GM23338 (cell line): ENCODE measurements around the gene LYRM2. TPM values are rescaled to one million over a fixed set of nuclear protein-coding genes. Genes with fewer than 3 reads are reported as not detected.
A peak's percentile ranks its signal among the peaks of the same experiment; 100 is the strongest.

Source experiments
- ATAC-seq: fragments of 200-7000 bp; cut with Tn5 transposase; 3 replicates; pipeline ENCODE4 v1.9.1; 2020
- DNase-seq: peaks from one replicate; pipeline ENCODE4 v3.0.0-alpha.2; 2015; ENCODE audit warnings: low spot score
- H2AFZ ChIP-seq: fragments of 200-600 bp; sonication (generic); 2 replicates; pipeline ENCODE4 v1.8.0; 2016; ENCODE audit warnings: antibody characterized with exemption, mild to moderate bottlenecking, moderate library complexity
- H3F3A ChIP-seq: fragments of 200-600 bp; sonication (generic); replicated peaks from 2 replicates; pipeline ENCODE4 v1.8.0; 2017; ENCODE audit warnings: antibody characterized with exemption, mixed run types, low read depth
- H3K27ac ChIP-seq: fragments of 200-600 bp; sonication (generic); 2 replicates; pipeline ENCODE4 v1.6.1; 2016; ENCODE audit warnings: low read depth
- H3K27me3 ChIP-seq: fragments of 200-600 bp; sonication (generic); 2 replicates; pipeline ENCODE4 v1.8.0; 2016; ENCODE audit warnings: mild to moderate bottlenecking, mixed run types, moderate library complexity; ENCODE audit not compliant: insufficient read depth
- H3K36me3 ChIP-seq: fragments of 200-600 bp; sonication (generic); 2 replicates; pipeline ENCODE4 v1.8.0; 2016; ENCODE audit warnings: mild to moderate bottlenecking; ENCODE audit not compliant: insufficient read depth
- H3K4me1 ChIP-seq: fragments of 200-600 bp; sonication (generic); 2 replicates; pipeline ENCODE4 v1.8.0; 2016; ENCODE audit warnings: mild to moderate bottlenecking, moderate library complexity; ENCODE audit not compliant: insufficient read depth
- H3K4me2 ChIP-seq: fragments of 200-600 bp; sonication (generic); 2 replicates; pipeline ENCODE4 v1.7.1; 2017; ENCODE audit warnings: mixed run types
- H3K4me3 ChIP-seq: fragments of 200-600 bp; sonication (generic); 2 replicates; pipeline ENCODE4 v1.6.1; 2016; ENCODE audit warnings: mixed run types
- H3K79me2 ChIP-seq: fragments of 200-600 bp; sonication (generic); replicated peaks from 2 replicates; pipeline ENCODE4 v1.8.0; 2017; ENCODE audit warnings: mild to moderate bottlenecking; ENCODE audit not compliant: insufficient read depth
- H3K9me2 ChIP-seq: fragments of 200-600 bp; sonication (generic); 2 replicates; pipeline ENCODE4 v1.8.0; 2017; ENCODE audit not compliant: insufficient read depth
- H4K20me1 ChIP-seq: fragments of 200-600 bp; sonication (generic); replicated peaks from 2 replicates; pipeline ENCODE4 v1.8.0; 2017; ENCODE audit warnings: mild to moderate bottlenecking; ENCODE audit not compliant: insufficient read depth
- H3K27ac Mint-ChIP-seq: 2 replicates; pipeline ENCODE4 v1.8.0; 2020; ENCODE audit warnings: inconsistent platforms, mild to moderate bottlenecking, moderate library complexity, mixed read lengths
- H3K27me3 Mint-ChIP-seq: 3 replicates; pipeline ENCODE4 v1.8.0; 2022; ENCODE audit warnings: low read depth, mild to moderate bottlenecking, moderate library complexity, mixed read lengths, inconsistent platforms; ENCODE audit not compliant: insufficient read depth, poor library complexity
- H3K36me3 Mint-ChIP-seq: 3 replicates; pipeline ENCODE4 v1.8.0; 2021; ENCODE audit warnings: low read depth, mild to moderate bottlenecking, inconsistent platforms, moderate library complexity, mixed read lengths
- H3K4me1 Mint-ChIP-seq: 3 replicates; pipeline ENCODE4 v1.8.0; 2020; ENCODE audit warnings: mild to moderate bottlenecking, inconsistent platforms, mixed read lengths
- H3K4me3 Mint-ChIP-seq: 3 replicates; pipeline ENCODE4 v1.8.0; 2021; ENCODE audit warnings: moderate library complexity, mild to moderate bottlenecking, inconsistent platforms, mixed read lengths
- H3K9me3 Mint-ChIP-seq: 3 replicates; pipeline ENCODE4 v1.8.0; 2020; ENCODE audit warnings: moderate library complexity, mild to moderate bottlenecking, inconsistent platforms, mixed read lengths
- ETS1 ChIP-seq: IDR thresholded peaks from 2 replicates; pipeline ENCODE4 v1.6.1; 2016; ENCODE audit warnings: antibody characterized with exemption
- JUNB ChIP-seq: IDR thresholded peaks from one replicate; pipeline ENCODE4 v1.6.1; 2016; ENCODE audit warnings: antibody characterized with exemption; ENCODE audit not compliant: unreplicated experiment
- POLR2AphosphoS5 ChIP-seq: IDR thresholded peaks from 2 replicates; pipeline ENCODE4 v1.6.1; 2016; ENCODE audit warnings: antibody characterized with exemption, low read depth
- ZNF331 ChIP-seq: fragments of 250-450 bp; sonication (Bioruptor Pico); IDR thresholded peaks from 2 replicates; pipeline ENCODE4 v1.5.0; 2020; ENCODE audit warnings: low read depth, mild to moderate bottlenecking, moderate library complexity
- polyA plus RNA-seq: library from polyadenylated mRNA; unstranded; fragments of >200 nt; fragmentation: Nextera tagmentation; extraction: Ambion mirVana; gene quantifications from 2 replicates; pipeline ENCODE4 v1.2.1, GENCODE V29; 2016
- total RNA-seq: library from RNA; depleted of rRNA; stranded (reverse); fragments of >200 nt; shearing (Covaris generic); gene quantifications from 2 replicates; pipeline ENCODE4 v1.2.3, GENCODE V29; 2014
- TF ChIP-seq, protein P1 (sequence below), 2 experiments: fragments of 200-600 bp in 1 of 2; sonication (generic) in 1 of 2; conservative IDR thresholded peaks; 2 replicates each; pipeline versions ENCODE4 v1.5.1 to v1.6.1; 2016 to 2017; ENCODE audit warnings: antibody characterized with exemption in 2 of 2, low read depth in 2 of 2, mild to moderate bottlenecking in 2 of 2, moderate library complexity in 1 of 2

Gene LYRM2
- total and polyA plus RNA-seq, 2 experiments from 2014 or later, result 20.3 to 67.3 TPM

GRCh38 chr6:89685311-89685710 lies 46.8 kb upstream of the LYRM2 start:
- TF ChIP-seq ZNF331 (CRISPR knock-in tag) (no peak), JUNB (no peak)
- Mint-ChIP-seq H3K4me1 (peaks cover 32% of the 10 kb centered on the region), H3K4me3 (no peak overlapping the region), H3K36me3 (peaks cover 99% of the 10 kb centered on the region), H3K9me3 (no peaks in the 10 kb centered on the region), H3K27ac (peak overlapping the region; percentile 94), H3K27me3 (peaks cover 10% of the 10 kb centered on the region)
- H3F3A ChIP-seq, result peaks cover 15% of the 10 kb centered on the region; the same call in 1 of the 2 replicates
- ATAC-seq (no peak), DNase-seq (no peak)
- no peaks in the 10 kb centered on the region for H3K9me2 ChIP-seq
- H3K4me1 ChIP-seq, result peaks cover 23% of the 10 kb centered on the region
- no peaks in the 10 kb centered on the region for H3K27me3 ChIP-seq
- H3K36me3 ChIP-seq, result peaks cover 82% of the 10 kb centered on the region
- no peak overlapping the region for H2AFZ ChIP-seq
- H3K27ac ChIP-seq, result peak overlapping the region; percentile 90
- H3K79me2 ChIP-seq, result peaks cover 11% of the 10 kb centered on the region
- no peak overlapping the region for H3K4me3 ChIP-seq
- H4K20me1 ChIP-seq, result no peaks in the 10 kb centered on the region
- no peak overlapping the region for H3K4me2 ChIP-seq

DNA sequence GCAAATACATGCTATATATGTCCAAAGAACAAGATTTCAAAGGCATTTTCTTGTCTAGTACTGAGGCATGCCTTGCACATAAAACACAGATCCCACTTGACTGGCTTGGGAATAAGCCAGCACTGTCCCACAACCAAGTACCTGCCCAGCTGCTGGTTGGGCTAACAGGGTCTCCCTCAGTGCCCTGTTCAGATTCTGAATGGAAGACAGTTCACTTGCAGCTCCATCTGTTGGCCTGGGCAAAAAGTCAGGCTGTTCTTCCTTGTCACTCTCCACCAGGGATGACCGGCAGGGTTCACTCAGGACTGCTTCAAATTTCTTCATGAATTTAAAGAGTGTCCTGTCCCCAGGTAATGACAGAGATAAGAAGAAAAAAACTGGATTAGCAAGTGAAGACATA lies 44.4 kb upstream of the LYRM2 start:
- H3K36me3 ChIP-seq, result peaks cover 91% of the 10 kb centered on the region
- H3K9me2 ChIP-seq, result no peaks in the 10 kb centered on the region
- no peak for TF ChIP-seq POLR2AphosphoS5
- TF ChIP-seq, protein P1, sequence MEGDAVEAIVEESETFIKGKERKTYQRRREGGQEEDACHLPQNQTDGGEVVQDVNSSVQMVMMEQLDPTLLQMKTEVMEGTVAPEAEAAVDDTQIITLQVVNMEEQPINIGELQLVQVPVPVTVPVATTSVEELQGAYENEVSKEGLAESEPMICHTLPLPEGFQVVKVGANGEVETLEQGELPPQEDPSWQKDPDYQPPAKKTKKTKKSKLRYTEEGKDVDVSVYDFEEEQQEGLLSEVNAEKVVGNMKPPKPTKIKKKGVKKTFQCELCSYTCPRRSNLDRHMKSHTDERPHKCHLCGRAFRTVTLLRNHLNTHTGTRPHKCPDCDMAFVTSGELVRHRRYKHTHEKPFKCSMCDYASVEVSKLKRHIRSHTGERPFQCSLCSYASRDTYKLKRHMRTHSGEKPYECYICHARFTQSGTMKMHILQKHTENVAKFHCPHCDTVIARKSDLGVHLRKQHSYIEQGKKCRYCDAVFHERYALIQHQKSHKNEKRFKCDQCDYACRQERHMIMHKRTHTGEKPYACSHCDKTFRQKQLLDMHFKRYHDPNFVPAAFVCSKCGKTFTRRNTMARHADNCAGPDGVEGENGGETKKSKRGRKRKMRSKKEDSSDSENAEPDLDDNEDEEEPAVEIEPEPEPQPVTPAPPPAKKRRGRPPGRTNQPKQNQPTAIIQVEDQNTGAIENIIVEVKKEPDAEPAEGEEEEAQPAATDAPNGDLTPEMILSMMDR (conservative IDR thresholded peaks at IDR 0.05; ENCODE audit: low read depth in 2 of 2), result peak in 1 of 2 experiments; percentile 25; a peak in 2 of 4 replicates
- ATAC-seq, result no peak
- H3K4me3 ChIP-seq, result no peak overlapping the region
- 0 out of 2 replicates have a peak overlapping the region, but pooled peaks have one; percentile 62 for H3K27ac Mint-ChIP-seq
- H2AFZ ChIP-seq, result no peak overlapping the region
- DNase-seq, result peak; percentile 15
- H3K79me2 ChIP-seq, result peaks cover 4% of the 10 kb centered on the region; the same call in 1 of the 2 replicates
- H3K36me3 Mint-ChIP-seq, result peaks cover 98% of the 10 kb centered on the region
- peaks cover 7% of the 10 kb centered on the region for H3K27me3 Mint-ChIP-seq
- H3K27me3 ChIP-seq, result no peaks in the 10 kb centered on the region
- H4K20me1 ChIP-seq, result no peaks in the 10 kb centered on the region
- peaks cover 25% of the 10 kb centered on the region; the same call in 1 of the 2 replicates for H3F3A ChIP-seq
- peaks cover 29% of the 10 kb centered on the region for H3K4me1 Mint-ChIP-seq
- no peak overlapping the region for H3K4me2 ChIP-seq
- peak overlapping the region; percentile 90; the same call in 1 of the 2 replicates for H3K27ac ChIP-seq
- H3K4me3 Mint-ChIP-seq, result no peak overlapping the region
- H3K9me3 Mint-ChIP-seq, result no peaks in the 10 kb centered on the region
- H3K4me1 ChIP-seq, result peaks cover 22% of the 10 kb centered on the region

GRCh38 chr6:89681983-89682564 lies 43.5 kb upstream of the LYRM2 start:
- ATAC-seq, result no peak
- H3K4me1 ChIP-seq, result peaks cover 22% of the 10 kb centered on the region
- no peak overlapping the region for H2AFZ ChIP-seq
- H3K79me2 ChIP-seq, result peaks cover 9% of the 10 kb centered on the region; the same call in 1 of the 2 replicates
- H3K9me3 Mint-ChIP-seq, result no peaks in the 10 kb centered on the region
- DNase-seq, result no peak
- no peak overlapping the region for H3K27ac Mint-ChIP-seq
- peaks cover 23% of the 10 kb centered on the region; the same call in 1 of the 2 replicates for H3F3A ChIP-seq
- TF ChIP-seq POLR2AphosphoS5 (no peak), ETS1 (no peak), JUNB (no peak)
- H4K20me1 ChIP-seq, result no peaks in the 10 kb centered on the region
- no peaks in the 10 kb centered on the region for H3K27me3 ChIP-seq
- H3K36me3 ChIP-seq, result peaks cover 91% of the 10 kb centered on the region
- peaks cover 98% of the 10 kb centered on the region for H3K36me3 Mint-ChIP-seq
- peak overlapping the region; percentile 76; the same call in 1 of the 2 replicates for H3K27ac ChIP-seq
- no peak overlapping the region for H3K4me3 ChIP-seq
- H3K4me1 Mint-ChIP-seq, result peaks cover 31% of the 10 kb centered on the region
- no peak overlapping the region for H3K4me3 Mint-ChIP-seq
- peaks cover 7% of the 10 kb centered on the region for H3K27me3 Mint-ChIP-seq
- no peaks in the 10 kb centered on the region for H3K9me2 ChIP-seq
- no peak overlapping the region for H3K4me2 ChIP-seq
